CD14-positive monocyte (primary cell): ENCODE measurements around the gene UBE2G1. TPM values are rescaled to one million over a fixed set of nuclear protein-coding genes. Genes with fewer than 3 reads are reported as not detected.

Experiments
- DNase-seq, 3 donors: peaks; one replicate each; pipeline ENCODE4 v3.0.0-alpha.2; 2011 to 2022
- H2AFZ ChIP-seq: 2 replicates; pipeline ENCODE4 v1.6.0; 2012; ENCODE audit warnings: mild to moderate bottlenecking, low read depth, low read length, inconsistent platforms; ENCODE audit not compliant: insufficient read depth, poor library complexity, severe bottlenecking
- H3K27ac ChIP-seq, 2 donors: 1 replicate in 1 of 2; 2 replicates in 1 of 2; pipeline ENCODE4 v1.5.1; 2012 to 2013; ENCODE audit warnings: low read length in 2 of 2, control low read depth in 1 of 2, inconsistent platforms in 1 of 2, low read depth in 1 of 2, mild to moderate bottlenecking in 1 of 2
- H3K27me3 ChIP-seq, 2 donors: one replicate each; pipeline versions ENCODE4 v1.6.0 to v1.6.1; 2011 to 2013; ENCODE audit warnings: low read length in 2 of 2; ENCODE audit not compliant: control insufficient read depth in 2 of 2, insufficient read depth in 2 of 2
- H3K36me3 ChIP-seq, 2 donors: replicated peaks in 1 of 2; 1 replicate in 1 of 2; 2 replicates in 1 of 2; pipeline versions ENCODE4 v1.5.1 to v1.6.1; 2012 to 2013; ENCODE audit warnings: low read length in 2 of 2, control low read depth in 1 of 2, inconsistent platforms in 1 of 2, mild to moderate bottlenecking in 1 of 2; ENCODE audit not compliant: insufficient read depth in 2 of 2, control insufficient read depth in 1 of 2
- H3K4me1 ChIP-seq, 2 donors: 1 replicate in 1 of 2; 2 replicates in 1 of 2; pipeline versions ENCODE4 v1.5.1 to v1.6.1; 2012 to 2013; ENCODE audit warnings: low read length in 2 of 2, control low read depth in 1 of 2, inconsistent platforms in 1 of 2, mild to moderate bottlenecking in 1 of 2, moderate library complexity in 1 of 2; ENCODE audit not compliant: insufficient read depth in 2 of 2, control insufficient read depth in 1 of 2
- H3K4me2 ChIP-seq: replicated peaks from 2 replicates; pipeline ENCODE3; 2012; ENCODE audit warnings: low read length, moderate library complexity, mild to moderate bottlenecking; ENCODE audit not compliant: poor library complexity, severe bottlenecking; ENCODE audit errors: extremely low read depth
- H3K4me3 ChIP-seq, 3 experiments: fragments of 200-600 bp in 1 of 3; sonication (generic) in 1 of 3; replicated peaks in 1 of 3; 1 replicate in 2 of 3; 2 replicates in 1 of 3; pipeline ENCODE4 v1.5.1; 2011 to 2013; ENCODE audit warnings: low read length in 3 of 3, mild to moderate bottlenecking in 3 of 3, control low read depth in 2 of 3, low read depth in 2 of 3, inconsistent platforms in 1 of 3, moderate library complexity in 1 of 3
- H3K79me2 ChIP-seq: 2 replicates; pipeline ENCODE4 v1.6.0; 2012; ENCODE audit warnings: mild to moderate bottlenecking, control low read depth, inconsistent platforms, low read length, moderate library complexity; ENCODE audit not compliant: insufficient read depth
- H3K9ac ChIP-seq: 2 replicates; pipeline ENCODE4 v1.6.0; 2017; ENCODE audit warnings: low read length, mild to moderate bottlenecking; ENCODE audit not compliant: insufficient read depth, poor library complexity, severe bottlenecking
- H3K9me3 ChIP-seq, 2 donors: replicated peaks in 1 of 2; 1 replicate in 1 of 2; 2 replicates in 1 of 2; pipeline versions ENCODE4 v1.5.1 to v1.6.1; 2012 to 2013; ENCODE audit warnings: low read length in 2 of 2, control low read depth in 1 of 2; ENCODE audit not compliant: control insufficient read depth in 1 of 2, insufficient read depth in 1 of 2
- H4K20me1 ChIP-seq: 2 replicates; pipeline ENCODE4 v1.6.0; 2012; ENCODE audit warnings: mild to moderate bottlenecking, low read length, control low read depth, moderate library complexity; ENCODE audit not compliant: insufficient read depth
- H3K27ac Mint-ChIP-seq, 7 donors: one replicate each; pipeline ENCODE4 v1.8.0; 2020; ENCODE audit warnings: mild to moderate bottlenecking in 7 of 7, mixed read lengths in 7 of 7, moderate library complexity in 6 of 7, inconsistent platforms in 2 of 7
- H3K27me3 Mint-ChIP-seq, 3 donors: one replicate each; pipeline ENCODE4 v1.8.0; 2021 to 2022; ENCODE audit warnings: low read depth in 3 of 3, mild to moderate bottlenecking in 3 of 3, mixed read lengths in 3 of 3, moderate library complexity in 3 of 3, inconsistent platforms in 1 of 3
- H3K36me3 Mint-ChIP-seq, 2 donors: one replicate each; pipeline ENCODE4 v1.8.0; 2020; ENCODE audit warnings: mixed read lengths in 2 of 2, inconsistent platforms in 1 of 2, mild to moderate bottlenecking in 1 of 2
- H3K4me1 Mint-ChIP-seq: one replicate; pipeline ENCODE4 v1.8.0; 2020; ENCODE audit warnings: mild to moderate bottlenecking, mixed read lengths
- H3K4me3 Mint-ChIP-seq, 2 donors: one replicate each; pipeline ENCODE4 v1.8.0; 2020; ENCODE audit warnings: mild to moderate bottlenecking in 2 of 2, mixed read lengths in 2 of 2, moderate library complexity in 1 of 2
- H3K9me3 Mint-ChIP-seq, 7 donors: one replicate each; pipeline ENCODE4 v1.8.0; 2020 to 2022; ENCODE audit warnings: mixed read lengths in 7 of 7, mild to moderate bottlenecking in 6 of 7, moderate library complexity in 6 of 7, inconsistent platforms in 2 of 7
- CTCF ChIP-seq: fragments of 200-600 bp; IDR thresholded peaks from one replicate; pipeline ENCODE4 v1.8.0; 2022; ENCODE audit warnings: antibody characterized with exemption, mild to moderate bottlenecking
- WGBS: methylation state at CpG from one replicate; pipeline ENCODE4 v1.1.5; 2013; ENCODE audit warnings: missing lambda C conversion rate; ENCODE audit not compliant: insufficient coverage; 5-methylcytosine and 5-hydroxymethylcytosine counted together
- intact Hi-C, 2 donors: fragments of 100-400 bp; cut with micrococcal nuclease; formaldehyde crosslinking; loops; one replicate each; pipeline versions ENCODE4 v1.15.0 to v1.15.1; 2023
- polyA plus RNA-seq, 3 donors: library from polyadenylated mRNA; depleted of rRNA in 1 of 3; unstranded in 2 of 3; stranded (reverse) in 1 of 3; fragments of 300-500 nt in 2 of 3; fragments of >200 nt in 1 of 3; fragmentation: Illumina TruSeq in 2 of 3; gene quantifications; 1 replicate in 2 of 3; 2 replicates in 1 of 3; pipeline ENCODE4 v1.2.3, GENCODE V29; 2012 to 2021

Gene UBE2G1
- polyA plus RNA-seq, 3 donors = 18.3 to 41.4 (median 29.3) TPM

GRCh38 chr17:4261452-4261851 lies 105.0 kb downstream of the UBE2G1 start:
- no peaks in the 10 kb centered on the region for H3K27me3 ChIP-seq
- intact Hi-C loops = loop anchor here (5.0 kb wide), 1 partner anchor 106 kb away; the partner anchor contains the start of gene UBE2G1 (in 2 of the 2)
- Mint-ChIP-seq H3K27ac (peak overlapping the region in 1 of 7 donors; percentile 81), H3K9me3 (peaks cover 3 to 13% (median 5%) of the 10 kb centered on the region in 7 donors), H3K4me3 (no peak overlapping the region), H3K27me3 (peaks cover 0 to 6% (median 3%) of the 10 kb centered on the region in 3 donors), H3K4me1 (peaks cover 40% of the 10 kb centered on the region), H3K36me3 (peaks cover 20 to 22% of the 10 kb centered on the region in 2 donors)
- DNase-seq = no peak
- TF ChIP-seq CTCF = no peak
- H4K20me1 ChIP-seq = peaks cover 70% of the 10 kb centered on the region
- WGBS = 97% methylated on average over 7 of the region's 8 CpGs
- H3K4me3 ChIP-seq = no peak overlapping the region
- H3K79me2 ChIP-seq = peaks cover 82% of the 10 kb centered on the region
- H3K36me3 ChIP-seq = peaks cover 7 to 28% of the 10 kb centered on the region in 2 donors
- H3K27ac ChIP-seq = no peak overlapping the region
- H2AFZ ChIP-seq = no peak overlapping the region
- H3K4me1 ChIP-seq = peaks cover 16 to 34% of the 10 kb centered on the region in 2 donors
- H3K4me2 ChIP-seq = no peak overlapping the region
- peaks cover 10 to 12% of the 10 kb centered on the region in 2 donors for H3K9me3 ChIP-seq
- H3K9ac ChIP-seq = no peak overlapping the region

- H3K9ac ChIP-seq = no peak overlapping the region
- WGBS = no CpG with 5 or more reads among the region's 3 CpGs
- peaks cover 7 to 33% of the 10 kb centered on the region in 2 donors for H3K36me3 ChIP-seq
- peaks cover 47% of the 10 kb centered on the region for H3K4me1 Mint-ChIP-seq
- H3K27me3 ChIP-seq = no peaks in the 10 kb centered on the region
- peaks cover 16 to 37% of the 10 kb centered on the region in 2 donors for H3K4me1 ChIP-seq
- no peak for TF ChIP-seq CTCF
- H3K27me3 Mint-ChIP-seq = no peaks in the 10 kb centered on the region
- no peak overlapping the region for H3K4me3 Mint-ChIP-seq
- no peak overlapping the region for H3K4me2 ChIP-seq
- intact Hi-C loops = no loop called here
- no peak overlapping the region for H3K27ac Mint-ChIP-seq
- peaks cover 22 to 31% of the 10 kb centered on the region in 2 donors for H3K36me3 Mint-ChIP-seq
- H3K9me3 Mint-ChIP-seq = peaks cover 3 to 13% (median 5%) of the 10 kb centered on the region in 7 donors
- peaks cover 10 to 12% of the 10 kb centered on the region in 2 donors for H3K9me3 ChIP-seq
- H4K20me1 ChIP-seq = peaks cover 95% of the 10 kb centered on the region
- H3K27ac ChIP-seq = no peak overlapping the region
- no peak for DNase-seq
- peaks cover 98% of the 10 kb centered on the region for H3K79me2 ChIP-seq
- no peak overlapping the region for H3K4me3 ChIP-seq
- no peak overlapping the region for H2AFZ ChIP-seq
Observed at GRCh38 chr17:4258867-4259266, 107.6 kb downstream of the UBE2G1 start.
